H1 (cell line): Measurements from ENCODE around the gene TARP.

ENCODE experiments used
- CHD7 ChIP-seq: fragments of 300-600 bp; sonication (generic); IDR thresholded peaks from 2 replicates; pipeline ENCODE4 v1.7.1; 2012; ENCODE audit warnings: low read length, moderate library complexity, mild to moderate bottlenecking, inconsistent platforms; ENCODE audit not compliant: insufficient replicate concordance
- CTCF ChIP-seq, 3 experiments: IDR thresholded peaks; 1 replicate in 2 of 3; 2 replicates in 1 of 3; pipeline versions ENCODE4 v1.5.1 to v1.6.1; 2011; ENCODE audit warnings: low read length in 3 of 3, mild to moderate bottlenecking in 3 of 3, inconsistent platforms in 2 of 3, low read depth in 1 of 3, moderate library complexity in 1 of 3; ENCODE audit not compliant: insufficient read depth in 1 of 3; ENCODE audit errors: control extremely low read depth in 1 of 3
- EP300 ChIP-seq, 2 experiments: IDR thresholded peaks; 1 replicate in 1 of 2; 2 replicates in 1 of 2; pipeline ENCODE4 v1.6.1; 2011 to 2012; ENCODE audit warnings: low read depth in 2 of 2, low read length in 2 of 2, mild to moderate bottlenecking in 2 of 2, borderline replicate concordance in 1 of 2, inconsistent platforms in 1 of 2, moderate library complexity in 1 of 2

Gene TARP

GRCh38 chr7:38311329-38311937 lies 38.0 kb upstream of the TARP start (continued):
- no peak for TF ChIP-seq CTCF (IDR thresholded peaks at IDR 0.05; ENCODE audit: control extremely low read depth in 1 of 3, insufficient read depth in 1 of 3, low read depth in 1 of 3, low read length in 3 of 3)
- TF ChIP-seq CHD7 = no peak
- TF ChIP-seq EP300 (IDR thresholded peaks at IDR 0.05; ENCODE audit: borderline replicate concordance in 1 of 2, low read depth in 2 of 2, low read length in 2 of 2) = no peak
- TF ChIP-seq, all 59 proteins: peak for 0
